Mesothelial cell of epicardium (in vitro differentiated cells): Measurements from ENCODE around the gene GPR137C. TPM values are rescaled to one million over a fixed set of nuclear protein-coding genes. Genes with fewer than 3 reads are reported as not detected.

Source experiments
- DNase-seq, 2 experiments: peaks; one replicate each; pipeline ENCODE4 v3.0.0; 2021; ENCODE audit warnings: low spot score in 2 of 2; ENCODE audit not compliant: unreplicated experiment in 2 of 2
- H3K27ac Mint-ChIP-seq: 2 replicates; pipeline ENCODE4 v1.8.0; 2021; ENCODE audit warnings: mixed read lengths
- H3K27me3 Mint-ChIP-seq: 2 replicates; pipeline ENCODE4 v1.8.0; 2021; ENCODE audit warnings: low read depth, mixed read lengths
- H3K36me3 Mint-ChIP-seq: 2 replicates; pipeline ENCODE4 v1.8.0; 2021; ENCODE audit warnings: mixed read lengths
- H3K4me1 Mint-ChIP-seq: 2 replicates; pipeline ENCODE4 v1.8.0; 2021; ENCODE audit warnings: mixed read lengths
- H3K4me3 Mint-ChIP-seq: 2 replicates; pipeline ENCODE4 v1.8.0; 2021; ENCODE audit warnings: mild to moderate bottlenecking, moderate library complexity, mixed read lengths
- H3K9me3 Mint-ChIP-seq: 2 replicates; pipeline ENCODE4 v1.8.0; 2021; ENCODE audit warnings: mixed read lengths
- CTCF ChIP-seq: fragments of 200-600 bp; sonication (generic); IDR thresholded peaks from one replicate; pipeline ENCODE4 v1.5.0; 2021; ENCODE audit warnings: antibody characterized with exemption; ENCODE audit not compliant: unreplicated experiment
- total RNA-seq: library from RNA; stranded (reverse); gene quantifications from 3 replicates; pipeline ENCODE4 v1.2.1, GENCODE V29; 2021

Gene GPR137C
- total RNA-seq, 1 donor from 2014 or later: 4.1 TPM

- H3K9me3 Mint-ChIP-seq: no peaks in the 10 kb centered on the region
These were observed 111.2 kb downstream of the GPR137C start for GRCh38 chr14:52663850-52664249.

GRCh38 chr14:52678591-52678990 lies 126.0 kb downstream of the GPR137C start:
- no peaks in the 10 kb centered on the region for H3K27me3 Mint-ChIP-seq
- peaks cover 20% of the 10 kb centered on the region for H3K36me3 Mint-ChIP-seq
- DNase-seq: no peak
- H3K4me1 Mint-ChIP-seq: no peaks in the 10 kb centered on the region
- H3K4me3 Mint-ChIP-seq: no peak overlapping the region
- no peaks in the 10 kb centered on the region for H3K9me3 Mint-ChIP-seq
- H3K27ac Mint-ChIP-seq: no peak overlapping the region
- peak; percentile 47 for TF ChIP-seq CTCF

More at GRCh38 chr14:52663850-52664249, 111.2 kb downstream of the GPR137C start:
- Mint-ChIP-seq H3K36me3 (peaks cover 13% of the 10 kb centered on the region), H3K27ac (no peak overlapping the region), H3K27me3 (no peaks in the 10 kb centered on the region), H3K4me3 (no peak overlapping the region), H3K4me1 (no peaks in the 10 kb centered on the region)
- no peak for TF ChIP-seq CTCF
- DNase-seq: no peak

- Mint-ChIP-seq H3K27me3 (no peaks in the 10 kb centered on the region), H3K27ac (no peak overlapping the region), H3K9me3 (no peaks in the 10 kb centered on the region), H3K36me3 (peaks cover 4% of the 10 kb centered on the region), H3K4me3 (no peak overlapping the region), H3K4me1 (peaks cover 3% of the 10 kb centered on the region)
- TF ChIP-seq CTCF: no peak
- no peak for DNase-seq
These were observed 131.4 kb downstream of the GPR137C start for GRCh38 chr14:52683985-52684520.

- Mint-ChIP-seq H3K27ac (no peak overlapping the region), H3K27me3 (no peaks in the 10 kb centered on the region), H3K4me1 (peaks cover 5% of the 10 kb centered on the region), H3K9me3 (no peaks in the 10 kb centered on the region), H3K4me3 (no peak overlapping the region), H3K36me3 (no peaks in the 10 kb centered on the region)
- DNase-seq: no peak
- no peak for TF ChIP-seq CTCF
These were observed 133.5 kb downstream of the GPR137C start for GRCh38 chr14:52686176-52686575.

Other genes with a start within 250 kb of the GPR137C start
- gene PTGER2, start 238.5 kb upstream of the GPR137C start, total RNA-seq: 6.6 to 7.2 TPM (median 7.1 TPM) in 3 replicates
- 11.5 to 12.7 TPM (median 12.6 TPM) in 3 replicates for gene TXNDC16, start 331 bp upstream of the GPR137C start, total RNA-seq
- 38.4 to 42.7 TPM (median 39.3 TPM) in 3 replicates for gene ERO1A, start 142.7 kb downstream of the GPR137C start, total RNA-seq
- gene PSMC6, start 154.4 kb downstream of the GPR137C start, total RNA-seq: 96.4 to 106 TPM (median 102 TPM) in 3 replicates
- 9.5 to 11.4 TPM (median 10.1 TPM) in 3 replicates for gene STYX, start 177.3 kb downstream of the GPR137C start, total RNA-seq
- gene GNPNAT1, start 238.8 kb downstream of the GPR137C start, total RNA-seq: 17.4 to 19.7 TPM (median 17.8 TPM) in 3 replicates